Occipital lobe (tissue), 2 donors: Measurements from ENCODE around the gene ST3GAL5. TPM values are rescaled to one million over a fixed set of nuclear protein-coding genes. Genes with fewer than 3 reads are reported as not detected.
A peak's percentile ranks its signal among the peaks of the same experiment; 100 is the strongest.
"Not testable (repeated sequence)": the region's sequence is repeated elsewhere in the genome, so short reads cannot be mapped to it uniquely, and the experiment has no call there.

Experiments
- DNase-seq: peaks from one replicate; lab custom pipeline; 2025; lab: John Stamatoyannopoulos, UW
- total RNA-seq: library from RNA; depleted of rRNA; stranded (reverse); fragments of >200 nt; gene quantifications from one replicate; pipeline ENCODE4 v1.2.3, GENCODE V29; 2014

The ST3GAL5 gene
- 26.5 TPM for total RNA-seq

- DNase-seq: peak; percentile 81
Measured at GRCh38 chr2:85888684-85889626, at the start of gene ST3GAL5. Gene ST3GAL5, minus strand, starts transcription at chr2:85888990. Its CDS starts 85 bp downstream, at chr2:85888905.

GRCh38 chr2:85938456-85938855 lies 49.7 kb upstream of the ST3GAL5 start:
- DNase-seq: no peak

GRCh38 chr2:85937069-85937439 lies 48.3 kb upstream of the ST3GAL5 start:
- DNase-seq: no peak

- no peak for DNase-seq
Measured at GRCh38 chr2:85936421-85937068, 47.8 kb upstream of the ST3GAL5 start.

- DNase-seq: no peak
Measured at GRCh38 chr2:85935746-85936208, 47.0 kb upstream of the ST3GAL5 start.

- DNase-seq: no peak
Measured at GRCh38 chr2:85935170-85935745, 46.5 kb upstream of the ST3GAL5 start.

GRCh38 chr2:85933753-85934594 lies 45.2 kb upstream of the ST3GAL5 start:
- no peak for DNase-seq

- not testable (repeated sequence) for DNase-seq
Measured at GRCh38 chr2:85931151-85931550, 42.4 kb upstream of the ST3GAL5 start.

GRCh38 chr2:85930129-85931124 lies 41.6 kb upstream of the ST3GAL5 start:
- no peak for DNase-seq

GRCh38 chr2:85929096-85930050 lies 40.6 kb upstream of the ST3GAL5 start:
- DNase-seq: no peak

GRCh38 chr2:85926931-85927661 lies 38.3 kb upstream of the ST3GAL5 start:
- DNase-seq: no peak

GRCh38 chr2:85926526-85926925 lies 37.7 kb upstream of the ST3GAL5 start:
- DNase-seq: no peak

GRCh38 chr2:85925216-85925671 lies 36.5 kb upstream of the ST3GAL5 start:
- peak; percentile 37 for DNase-seq

GRCh38 chr2:85924522-85924921 lies 35.7 kb upstream of the ST3GAL5 start:
- DNase-seq: peak; percentile 29

GRCh38 chr2:85922199-85922598 lies 33.4 kb upstream of the ST3GAL5 start:
- no peak for DNase-seq

GRCh38 chr2:85921659-85922058 lies 32.9 kb upstream of the ST3GAL5 start:
- DNase-seq: no peak

- DNase-seq: no peak
Measured at GRCh38 chr2:85920810-85921545, 32.2 kb upstream of the ST3GAL5 start.
